Measurements from ENCODE around the gene RBM18. TPM values are rescaled to one million over a fixed set of nuclear protein-coding genes. Genes with fewer than 3 reads are reported as not detected.

RBM18 gene
- polyA plus RNA-seq, 1 donor = 16.2 TPM

- H3K27me3 ChIP-seq (ENCODE audit: control insufficient read depth, insufficient read depth, low read length) = no peaks in the 10 kb centered on the region
- no peak overlapping the region for H3K4me3 ChIP-seq (ENCODE audit: low read length)
- DNase-seq = no peak
- H3K36me3 ChIP-seq (ENCODE audit: control insufficient read depth, insufficient read depth, low read length) = no peaks in the 10 kb centered on the region
- peaks cover 7% of the 10 kb centered on the region for H3K4me1 ChIP-seq (ENCODE audit: control insufficient read depth, insufficient read depth, low read length)
- H3K27ac ChIP-seq (ENCODE audit: low read length) = no peak overlapping the region
- peaks cover 2% of the 10 kb centered on the region for H3K9me3 ChIP-seq (ENCODE audit: control insufficient read depth, low read depth, low read length)
- WGBS (ENCODE audit: insufficient coverage, low lambda C conversion rate) = no CpG with 5 or more reads among the region's 6 CpGs
Measured at GRCh38 chr9:122193651-122194050, 71.0 kb downstream of the RBM18 start.

DNA sequence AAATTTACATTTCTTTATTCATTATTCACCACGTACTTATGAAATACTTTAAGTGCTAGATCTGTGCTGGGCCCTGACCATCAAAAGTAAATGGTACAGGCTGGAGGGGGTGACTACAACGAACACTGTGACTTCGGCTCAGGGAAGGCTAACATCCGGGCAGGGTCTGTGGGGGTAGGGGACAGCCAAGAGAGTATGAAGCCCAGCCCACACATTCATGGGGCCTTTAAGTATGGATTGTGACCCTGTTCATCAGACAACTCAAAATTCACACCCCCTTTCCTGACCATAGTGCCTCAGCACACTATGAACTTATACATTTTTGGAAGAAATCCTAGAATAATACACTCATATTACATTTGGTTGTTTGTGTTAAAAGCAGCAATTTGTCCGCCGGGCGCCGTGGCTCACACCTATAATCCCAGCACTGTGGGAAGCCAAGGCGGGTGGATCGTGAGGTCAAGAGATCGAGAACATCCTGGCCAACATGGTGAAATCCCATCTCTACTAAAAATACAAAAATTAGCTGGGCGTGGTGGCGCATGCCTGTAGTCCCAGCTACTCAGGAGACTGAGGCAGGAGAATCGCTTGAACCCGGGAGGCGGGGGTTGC lies 71.6 kb downstream of the RBM18 start:
- Histone ChIP-seq H3K4me3 (ENCODE audit: low read length) (no peak overlapping the region), H3K27ac (ENCODE audit: low read length) (no peak overlapping the region), H3K36me3 (ENCODE audit: control insufficient read depth, insufficient read depth, low read length) (no peaks in the 10 kb centered on the region), H3K9me3 (ENCODE audit: control insufficient read depth, low read depth, low read length) (peaks cover 2% of the 10 kb centered on the region), H3K4me1 (ENCODE audit: control insufficient read depth, insufficient read depth, low read length) (peaks cover 5% of the 10 kb centered on the region), H3K27me3 (ENCODE audit: control insufficient read depth, insufficient read depth, low read length) (no peaks in the 10 kb centered on the region)
- 17% methylated on average over 1 of the region's 16 CpGs for WGBS (ENCODE audit: insufficient coverage, low lambda C conversion rate)
- DNase-seq = no peak

GRCh38 chr9:122192261-122192875 lies 72.3 kb downstream of the RBM18 start:
- Histone ChIP-seq H3K4me1 (ENCODE audit: control insufficient read depth, insufficient read depth, low read length) (no peaks in the 10 kb centered on the region), H3K27ac (ENCODE audit: low read length) (no peak overlapping the region), H3K27me3 (ENCODE audit: control insufficient read depth, insufficient read depth, low read length) (no peaks in the 10 kb centered on the region), H3K4me3 (ENCODE audit: low read length) (no peak overlapping the region), H3K36me3 (ENCODE audit: control insufficient read depth, insufficient read depth, low read length) (no peaks in the 10 kb centered on the region), H3K9me3 (ENCODE audit: control insufficient read depth, low read depth, low read length) (peaks cover 2% of the 10 kb centered on the region)
- no peak for DNase-seq
- WGBS (ENCODE audit: insufficient coverage, low lambda C conversion rate) = no CpG with 5 or more reads among the region's 5 CpGs

DNA sequence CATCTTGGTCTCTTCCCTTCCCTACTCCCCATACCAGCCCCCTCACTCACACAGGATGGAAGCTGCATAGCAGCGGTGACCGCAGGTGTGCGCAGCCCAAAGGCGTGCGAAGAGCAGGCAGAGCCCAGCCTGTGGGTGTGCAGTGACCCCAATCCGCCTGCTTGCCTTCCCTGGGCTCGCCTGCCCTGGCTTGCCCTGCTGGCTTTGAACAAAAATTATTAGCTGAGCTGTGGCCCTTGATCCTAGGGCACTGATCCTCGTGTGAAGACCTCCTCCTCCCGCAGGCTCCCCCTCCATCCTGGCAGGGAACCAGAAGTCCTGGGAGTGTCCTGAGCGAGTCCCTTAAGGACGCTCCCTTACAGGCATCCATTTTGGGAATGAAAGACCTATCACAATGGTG lies 73.1 kb downstream of the RBM18 start:
- Histone ChIP-seq H3K27ac (ENCODE audit: low read length) (no peak overlapping the region), H3K4me3 (ENCODE audit: low read length) (no peak overlapping the region), H3K36me3 (ENCODE audit: control insufficient read depth, insufficient read depth, low read length) (no peaks in the 10 kb centered on the region), H3K27me3 (ENCODE audit: control insufficient read depth, insufficient read depth, low read length) (no peaks in the 10 kb centered on the region), H3K4me1 (ENCODE audit: control insufficient read depth, insufficient read depth, low read length) (peaks cover 2% of the 10 kb centered on the region), H3K9me3 (ENCODE audit: control insufficient read depth, low read depth, low read length) (no peaks in the 10 kb centered on the region)
- no CpG with 5 or more reads among the region's 11 CpGs for WGBS (ENCODE audit: insufficient coverage, low lambda C conversion rate)
- DNase-seq = no peak

DNA sequence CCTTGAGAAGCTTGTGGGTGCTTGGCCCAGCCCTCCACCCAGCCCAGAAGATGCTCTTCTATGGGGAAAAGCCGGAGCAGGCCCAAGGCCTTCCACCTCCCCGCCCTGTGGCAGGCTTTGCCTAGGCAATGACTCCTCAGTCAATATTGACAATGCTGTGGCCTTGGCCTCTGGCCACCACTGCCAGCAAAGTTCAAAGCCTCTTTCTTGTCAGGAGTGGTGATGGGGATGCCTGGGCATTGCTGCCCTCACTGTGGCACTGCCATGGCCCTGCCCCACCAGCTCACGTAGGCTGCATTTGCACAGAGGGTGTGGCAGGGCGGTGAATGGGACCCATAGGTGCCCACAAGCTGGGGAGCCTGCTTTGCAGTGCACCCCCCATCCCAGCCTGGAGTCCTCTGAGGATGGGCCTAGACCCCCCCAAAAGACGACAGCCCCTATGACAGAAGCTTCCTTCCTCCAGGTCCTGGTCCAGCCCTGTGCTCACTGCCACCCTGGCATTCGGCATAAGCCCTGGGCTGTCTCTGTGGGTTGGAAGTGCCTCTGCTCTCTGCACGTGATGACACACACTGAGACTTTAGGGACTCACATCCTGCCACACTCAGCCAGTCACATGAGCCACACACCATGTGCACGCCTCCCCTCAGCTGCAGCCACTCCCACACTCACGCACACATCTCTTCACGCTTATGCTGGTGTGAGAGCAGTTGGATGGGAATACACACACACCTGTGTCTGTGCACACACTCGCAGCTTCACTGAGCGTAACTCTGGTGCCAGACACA lies 73.9 kb downstream of the RBM18 start:
- peaks cover 5% of the 10 kb centered on the region for H3K4me1 ChIP-seq (ENCODE audit: control insufficient read depth, insufficient read depth, low read length)
- no peaks in the 10 kb centered on the region for H3K27me3 ChIP-seq (ENCODE audit: control insufficient read depth, insufficient read depth, low read length)
- no peak overlapping the region for H3K4me3 ChIP-seq (ENCODE audit: low read length)
- H3K9me3 ChIP-seq (ENCODE audit: control insufficient read depth, low read depth, low read length) = no peaks in the 10 kb centered on the region
- H3K36me3 ChIP-seq (ENCODE audit: control insufficient read depth, insufficient read depth, low read length) = no peaks in the 10 kb centered on the region
- no peak overlapping the region for H3K27ac ChIP-seq (ENCODE audit: low read length)
- DNase-seq = no peak
- no CpG with 5 or more reads among the region's 12 CpGs for WGBS (ENCODE audit: insufficient coverage, low lambda C conversion rate)

- Histone ChIP-seq H3K27me3 (ENCODE audit: control insufficient read depth, insufficient read depth, low read length) (no peaks in the 10 kb centered on the region), H3K27ac (ENCODE audit: low read length) (no peak overlapping the region), H3K36me3 (ENCODE audit: control insufficient read depth, insufficient read depth, low read length) (no peaks in the 10 kb centered on the region), H3K4me3 (ENCODE audit: low read length) (no peak overlapping the region), H3K4me1 (ENCODE audit: control insufficient read depth, insufficient read depth, low read length) (peaks cover 5% of the 10 kb centered on the region), H3K9me3 (ENCODE audit: control insufficient read depth, low read depth, low read length) (no peaks in the 10 kb centered on the region)
- DNase-seq = no peak
- WGBS (ENCODE audit: insufficient coverage, low lambda C conversion rate) = no CpG with 5 or more reads among the region's 6 CpGs
Measured at GRCh38 chr9:122188369-122188768, 76.3 kb downstream of the RBM18 start.

Other genes starting within 250 kb of the RBM18 start
- gene TTLL11, start 171.5 kb downstream of the RBM18 start, polyA plus RNA-seq = 5.0 TPM
- gene NDUFA8, start 105.1 kb downstream of the RBM18 start, polyA plus RNA-seq = 62.9 TPM
- gene MORN5, start 104.9 kb downstream of the RBM18 start, polyA plus RNA-seq = 2.2 TPM
- gene LHX6, start 35.9 kb downstream of the RBM18 start, polyA plus RNA-seq = 1.1 TPM
- gene MRRF, start within 50 bp of the RBM18 start, polyA plus RNA-seq = 59.7 TPM
- 9.2 TPM for gene PTGS1, start 106.2 kb upstream of the RBM18 start, polyA plus RNA-seq
- not detected for gene OR1J1, start 213.1 kb upstream of the RBM18 start, polyA plus RNA-seq
- gene OR1J2, start 246.0 kb upstream of the RBM18 start, polyA plus RNA-seq = not detected